ENCODE results near the gene HDLBP. TPM values are rescaled to one million over a fixed set of nuclear protein-coding genes. Genes with fewer than 3 reads are reported as not detected.

The HDLBP gene
- polyA plus RNA-seq, 12 donors = 322 to 777 (median 352) TPM

DNA sequence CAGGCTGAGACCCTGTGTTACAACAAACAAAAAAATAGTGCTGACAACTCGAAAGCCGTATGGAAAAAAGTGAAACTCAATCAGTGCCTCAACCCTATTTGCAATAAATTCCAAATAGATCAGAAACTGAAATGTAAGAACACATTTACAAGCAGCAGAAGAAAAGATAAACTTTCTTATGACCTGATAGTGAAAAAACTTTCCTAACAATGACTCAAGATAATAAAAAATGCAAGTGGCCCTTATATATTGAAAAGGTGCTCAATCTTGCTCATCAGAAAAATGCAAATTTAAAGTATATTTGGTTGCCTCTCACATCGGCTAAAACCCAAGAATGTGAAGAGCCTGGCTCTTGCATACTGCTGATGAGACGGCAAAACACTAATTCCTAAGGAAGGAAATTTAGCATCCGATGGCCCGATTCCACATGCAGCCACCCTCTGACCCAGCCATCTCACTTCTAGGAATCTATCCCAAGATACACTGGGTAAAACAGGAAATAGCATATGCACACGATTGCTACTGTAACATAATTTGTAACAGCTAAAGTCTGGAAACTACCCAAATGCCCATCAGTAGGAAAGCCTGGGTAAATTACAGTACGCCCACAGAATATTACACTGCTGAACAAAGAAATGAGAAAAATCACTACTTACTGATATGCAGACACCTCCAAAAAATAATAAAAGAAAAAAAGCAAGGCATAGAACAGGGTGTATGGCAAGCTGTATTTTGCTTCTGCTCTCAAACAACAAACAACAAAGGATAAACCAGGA, 56.8 kb downstream of the HDLBP start:
- DNase-seq = no peak

DNA sequence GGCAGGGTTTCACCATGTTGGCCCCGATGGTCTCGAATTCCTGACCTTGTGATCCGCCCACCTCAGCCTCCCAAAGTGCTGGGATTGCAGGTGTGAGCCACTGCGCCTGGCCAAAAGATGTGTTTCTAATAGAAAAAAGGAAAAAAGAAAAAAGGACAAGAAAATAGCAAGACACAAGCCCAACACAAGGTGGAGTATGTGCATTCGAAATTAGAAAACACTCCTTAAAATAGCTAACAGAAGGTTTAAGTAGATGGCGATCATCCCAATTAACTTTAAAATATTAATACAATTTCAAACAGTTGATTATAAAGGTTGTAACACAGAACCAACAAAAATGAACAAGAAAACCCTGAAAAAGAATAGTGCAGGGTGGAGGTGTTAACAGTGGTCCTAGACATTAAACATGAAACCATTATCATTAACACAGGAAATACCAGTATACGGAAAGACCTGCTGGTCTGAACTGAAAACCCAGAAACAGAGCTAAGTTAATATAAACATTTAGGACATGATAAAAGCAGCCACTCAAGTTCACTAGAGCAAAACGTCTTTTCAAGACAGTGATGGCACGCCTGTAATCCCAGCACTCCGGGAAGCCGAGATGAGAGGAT, 57.9 kb downstream of the HDLBP start:
- no peak for DNase-seq

DNA sequence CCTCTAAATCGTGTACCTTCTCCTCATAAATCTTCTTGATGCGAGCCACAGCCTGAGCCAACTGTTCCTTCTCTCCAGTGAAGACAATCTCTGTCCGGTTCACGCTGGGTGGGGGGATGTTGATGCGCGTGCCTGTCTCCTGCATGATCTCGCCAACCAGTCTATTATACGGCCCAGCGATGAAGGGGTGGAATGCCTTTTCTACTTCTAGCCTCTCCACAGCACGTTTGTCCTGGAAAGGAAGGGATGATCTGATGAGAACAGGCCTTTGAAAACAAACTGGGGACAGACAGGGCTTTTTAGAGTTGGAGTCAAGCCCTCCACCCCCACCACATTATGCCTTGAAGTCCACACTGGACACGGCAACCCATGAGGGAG, 59.3 kb downstream of the HDLBP start:
- no peak for DNase-seq

DNA sequence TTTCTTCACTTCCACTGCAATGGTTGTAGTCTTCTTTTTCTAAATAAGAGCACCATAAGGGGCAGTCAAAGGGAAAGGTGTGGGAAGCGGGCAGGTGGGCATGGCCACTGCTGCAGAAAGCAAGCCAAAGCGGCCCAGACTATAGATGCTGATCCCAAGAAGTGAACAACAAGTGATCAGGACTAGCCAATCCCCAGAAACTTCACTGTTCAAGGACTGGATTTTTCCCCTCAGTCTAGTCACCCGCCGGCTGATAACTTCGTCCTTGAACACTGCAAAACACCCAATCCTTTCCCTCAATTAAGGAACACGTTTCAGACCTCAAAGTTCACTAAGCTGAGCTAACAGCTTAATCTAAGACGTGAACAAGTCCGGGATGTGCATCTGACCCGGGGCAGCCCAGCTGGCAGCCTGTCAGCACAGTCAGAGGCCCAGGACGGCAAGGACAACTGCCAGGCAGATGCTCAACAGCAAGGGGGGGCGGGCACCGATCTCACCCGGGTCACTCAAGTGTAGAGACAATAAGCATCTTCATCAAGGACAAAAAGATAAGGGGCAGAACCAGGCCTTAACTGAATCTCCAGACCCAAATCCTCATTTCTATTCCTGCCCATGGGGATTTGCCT, 59.8 kb downstream of the HDLBP start:
- DNase-seq = no peak

- no peak for DNase-seq
These were observed 60.5 kb downstream of the HDLBP start for GRCh38 chr2:241254904-241255351.

GRCh38 chr2:241252778-241253475, 62.5 kb downstream of the HDLBP start:
- DNase-seq = no peak

DNA sequence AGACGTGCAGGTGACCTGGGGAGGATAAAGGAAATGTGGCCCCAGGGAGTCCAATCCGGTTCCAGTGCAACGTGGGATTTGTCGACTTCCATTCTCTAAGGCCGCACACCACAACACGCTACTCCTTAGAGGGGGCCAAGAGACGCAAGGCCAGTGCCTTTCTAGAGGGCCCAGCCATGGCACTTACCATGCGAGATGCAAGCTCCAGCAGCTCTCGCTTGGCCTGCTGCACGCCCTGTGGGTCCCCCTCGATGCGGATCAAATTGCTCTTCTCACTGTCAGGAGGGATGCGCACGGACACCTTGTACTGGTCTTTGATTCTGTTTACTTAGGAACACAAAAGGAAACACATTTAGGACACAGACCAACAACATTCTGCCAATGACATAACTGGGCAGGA, 65.8 kb downstream of the HDLBP start:
- no peak for DNase-seq

- DNase-seq = no peak
These were observed 66.6 kb downstream of the HDLBP start for GRCh38 chr2:241248897-241249296.

- no peak for DNase-seq
These were observed 67.2 kb downstream of the HDLBP start for GRCh38 chr2:241248289-241248688.

DNA sequence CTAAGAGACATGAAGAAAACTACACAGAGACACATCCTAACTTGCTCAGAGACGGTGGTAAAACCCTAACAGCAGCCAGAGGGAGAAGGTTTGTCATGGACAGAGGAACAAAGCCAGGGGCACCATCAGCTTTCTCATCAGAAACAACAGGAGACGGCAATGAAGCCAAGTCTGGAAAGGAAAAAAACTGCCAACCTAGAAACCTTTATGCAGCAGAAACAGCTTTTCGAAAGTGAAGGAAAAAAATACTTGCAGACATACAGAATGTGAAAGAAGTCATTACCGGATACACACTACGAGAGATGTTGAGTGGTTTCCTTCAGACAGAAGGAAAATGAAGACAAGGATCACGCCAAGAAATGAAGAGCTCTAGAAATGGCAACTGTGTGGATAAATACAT, 71.1 kb downstream of the HDLBP start:
- DNase-seq = no peak

DNA sequence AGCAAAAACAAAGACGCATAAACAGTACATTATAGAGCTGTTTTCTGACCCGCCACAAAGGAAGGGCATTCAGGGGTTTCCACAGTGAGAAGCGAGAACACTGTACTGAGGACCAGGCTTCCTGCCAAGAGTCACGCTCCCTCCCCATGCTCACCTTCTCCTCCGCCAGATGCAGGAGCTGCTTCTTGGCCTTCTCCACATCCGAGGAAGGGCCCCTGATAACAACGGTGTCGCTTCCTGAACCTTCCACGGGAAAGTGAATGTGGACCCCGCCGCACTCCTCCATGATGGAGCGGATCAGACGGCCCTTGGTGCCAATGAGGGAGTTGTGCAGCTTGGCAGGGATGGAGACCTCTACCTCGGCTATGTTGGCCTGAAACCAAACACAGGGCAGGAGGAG, 73.2 kb downstream of the HDLBP start:
- DNase-seq = no peak

GRCh38 chr2:241241669-241242068, 73.8 kb downstream of the HDLBP start:
- DNase-seq = no peak

- no peak for DNase-seq
These were observed 75.0 kb downstream of the HDLBP start for GRCh38 chr2:241240320-241241004.

DNA sequence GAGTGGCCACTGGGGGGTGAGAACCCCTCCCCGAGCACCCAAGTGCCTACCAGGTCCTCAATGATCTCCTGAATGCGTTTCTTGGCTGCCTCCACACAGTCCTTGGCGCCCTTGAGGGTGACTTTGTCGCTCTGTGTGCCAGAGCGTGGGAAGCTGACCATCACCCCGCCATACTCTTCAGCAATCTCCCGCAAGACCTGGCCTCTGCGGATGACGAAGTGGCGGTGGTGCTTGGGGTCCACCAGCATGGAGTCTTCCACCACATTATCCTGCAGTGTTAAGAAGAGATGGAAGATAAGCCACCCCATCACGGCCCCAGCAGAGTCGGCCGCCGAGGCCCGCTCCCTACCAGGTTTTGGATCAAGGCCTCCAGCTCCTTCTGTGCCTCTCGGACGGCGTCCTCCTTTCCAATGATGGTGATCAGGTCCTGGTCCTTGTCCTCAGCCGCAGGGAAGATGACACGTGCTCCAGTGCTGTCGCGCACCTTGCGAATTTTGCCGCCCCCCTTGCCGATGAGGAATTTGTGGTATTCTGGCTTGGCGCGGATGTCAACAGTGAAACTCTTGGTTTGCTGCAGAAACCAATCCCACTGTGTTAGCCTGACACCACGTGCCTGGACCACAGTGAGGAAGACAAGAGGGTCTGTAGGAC, 75.8 kb downstream of the HDLBP start:
- no peak for DNase-seq

DNA sequence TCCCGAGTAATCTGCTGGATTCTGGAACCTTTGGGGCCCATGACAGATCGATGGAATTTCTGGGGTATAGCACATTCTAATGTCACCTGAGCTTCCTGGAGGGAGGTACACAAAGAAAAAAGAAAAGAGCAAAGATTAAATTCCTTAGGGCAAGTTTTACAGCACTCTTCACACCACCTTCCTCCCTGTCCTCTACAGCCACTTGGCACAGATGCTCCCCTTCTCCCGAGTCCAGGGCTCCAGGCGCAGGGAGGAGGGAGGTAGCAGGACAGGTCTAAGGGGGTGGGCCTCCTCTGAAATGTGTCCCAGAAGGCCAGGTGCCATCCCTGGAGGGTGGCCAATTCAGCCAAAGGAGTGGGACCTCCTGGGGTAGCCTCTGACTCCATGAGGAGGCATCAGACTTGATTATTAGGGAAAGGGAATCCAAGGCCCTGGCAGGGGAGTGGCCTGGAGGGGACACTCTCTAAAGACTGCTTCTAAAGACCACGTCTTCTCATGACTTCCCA, 76.7 kb downstream of the HDLBP start:
- no peak for DNase-seq

DNA sequence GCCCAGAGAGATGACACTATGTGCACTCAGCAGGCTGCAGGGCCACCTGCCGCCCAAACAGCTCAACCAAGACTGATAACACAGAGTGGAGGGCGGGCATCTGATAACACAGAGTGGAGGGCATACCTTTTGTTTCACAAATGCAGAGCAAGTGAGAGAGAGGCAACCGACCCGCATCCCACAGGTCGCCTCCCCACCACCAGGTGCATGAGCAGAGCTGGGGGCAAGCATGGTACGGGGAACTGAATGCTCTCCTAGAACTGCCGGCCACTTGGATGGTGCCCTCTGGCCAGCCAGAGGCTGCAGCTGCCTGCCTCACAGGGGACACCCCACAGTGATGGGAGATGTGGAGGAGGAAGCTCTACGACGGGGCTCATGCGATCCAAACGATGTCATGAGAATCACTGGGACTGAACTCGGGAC, 77.5 kb downstream of the HDLBP start:
- DNase-seq = no peak

GRCh38 chr2:241237047-241237446, 78.4 kb downstream of the HDLBP start:
- DNase-seq = no peak

DNA sequence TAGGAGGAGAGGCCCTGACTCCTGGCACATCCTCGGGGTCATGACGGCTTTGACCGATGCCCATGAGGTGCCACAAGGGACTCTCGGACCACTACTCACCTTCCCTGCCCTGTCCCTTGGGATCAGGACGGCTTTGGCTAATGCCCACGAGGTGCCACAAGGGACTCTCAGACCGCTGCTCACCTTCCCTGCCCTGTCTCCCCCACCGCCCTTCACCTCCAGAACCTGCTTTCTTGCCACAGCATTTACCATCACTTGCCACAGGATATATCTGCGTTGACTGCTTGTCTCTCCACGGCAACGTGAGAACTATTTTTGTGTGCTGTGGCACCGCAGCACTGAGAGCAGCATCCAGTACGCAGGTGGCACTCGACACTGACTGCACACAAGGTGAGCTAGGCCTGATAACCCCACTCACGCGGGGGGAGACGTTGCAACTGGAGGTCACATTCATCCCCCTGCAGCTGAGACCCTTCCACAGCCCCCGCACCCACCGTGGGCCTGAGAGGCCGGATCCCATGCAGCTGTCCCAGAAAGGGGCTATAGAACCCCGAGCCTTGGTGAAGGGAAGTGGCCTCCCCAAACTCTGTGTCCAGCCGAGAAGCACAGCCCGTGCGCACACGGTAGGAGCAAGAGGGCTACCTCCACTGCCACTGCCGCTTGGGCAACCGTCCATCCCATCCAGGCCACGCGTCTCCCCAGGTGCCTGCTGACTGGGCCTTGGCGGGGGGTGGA, 79.4 kb downstream of the HDLBP start:
- DNase-seq = no peak

GRCh38 chr2:241234962-241235740, 80.3 kb downstream of the HDLBP start:
- no peak for DNase-seq

All from muscle of arm (tissue), 12 donors.